Measurements from ENCODE around the gene WBP1L.

DNA sequence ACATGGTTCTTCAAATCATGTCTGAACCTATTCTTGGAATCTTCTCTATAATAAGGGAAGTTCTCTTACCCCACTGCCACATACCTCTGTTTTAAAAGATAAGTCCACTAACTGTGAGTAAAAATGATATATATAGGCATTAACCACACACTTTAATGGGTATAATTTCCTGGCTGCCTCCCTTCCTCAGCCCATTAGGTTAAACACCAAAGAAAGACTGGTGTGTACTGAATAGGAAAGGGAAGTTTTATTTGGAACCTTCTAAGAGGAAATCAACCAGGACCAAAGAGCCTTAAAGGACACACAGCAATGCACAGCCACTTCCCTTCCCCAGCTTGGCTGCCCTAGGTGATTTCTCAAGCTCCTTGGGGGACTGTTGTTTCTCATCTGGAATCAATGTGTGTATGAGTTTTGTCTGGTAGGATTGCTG, 5.0 kb upstream of the WBP1L start:
- no peak for TF ChIP-seq POLR2A (IDR thresholded peaks at IDR 0.05)
- no peak for TF ChIP-seq CTCF (IDR thresholded peaks at IDR 0.05)
- peak in 1 of 2 donors; percentile 43 for TF ChIP-seq EP300 (IDR thresholded peaks at IDR 0.05)

All from tibial nerve (tissue), 4 donors.